CD4-positive, alpha-beta T cell treated with Interleukin-10 for 1 hour (primary cell): ENCODE measurements around the gene CYP24A1.

Experiments
- DNase-seq: peaks from one replicate; pipeline ENCODE4 v3.0.0-alpha.2; 2020

CYP24A1 gene

DNA sequence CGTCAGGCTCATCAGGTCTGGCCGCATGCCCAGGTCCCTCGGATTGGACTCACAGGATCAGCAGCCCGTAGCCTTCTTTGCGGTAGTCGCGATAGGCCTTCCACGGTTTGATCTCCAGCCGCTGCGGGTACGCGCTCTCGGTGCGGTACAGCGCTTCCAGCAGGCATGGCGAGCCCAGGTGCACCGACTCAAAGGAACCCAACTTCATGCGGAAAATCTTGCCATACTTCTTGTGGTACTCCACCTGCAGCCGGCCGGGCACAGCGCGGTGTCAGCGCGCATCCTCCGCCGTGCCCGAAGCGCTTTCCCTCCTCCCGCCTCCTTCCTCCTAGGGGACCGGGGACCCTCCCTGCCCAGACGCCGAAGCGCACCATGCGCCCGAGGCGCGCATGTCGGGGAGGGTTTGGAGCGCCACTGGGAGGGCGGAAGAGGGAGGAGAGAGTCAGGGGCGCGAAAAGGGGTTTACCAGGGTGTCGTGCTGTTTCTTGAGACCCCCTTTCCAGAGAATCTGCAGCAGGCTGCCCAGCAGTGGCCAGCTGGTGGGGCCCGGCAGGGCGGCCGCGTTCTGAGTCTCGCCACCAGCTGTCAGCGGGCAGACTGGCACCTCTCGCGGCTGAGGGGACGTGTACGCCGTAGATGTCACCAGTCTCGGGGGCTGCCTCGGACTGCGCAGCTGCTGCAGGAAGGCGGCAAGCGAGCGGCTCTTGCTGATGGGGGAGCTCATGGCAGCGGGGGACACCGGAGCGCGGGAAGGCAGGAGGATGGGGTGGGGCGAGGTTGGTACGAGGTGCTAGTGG lies 732 bp downstream of the CYP24A1 start:
- DNase-seq: no peak

DNA sequence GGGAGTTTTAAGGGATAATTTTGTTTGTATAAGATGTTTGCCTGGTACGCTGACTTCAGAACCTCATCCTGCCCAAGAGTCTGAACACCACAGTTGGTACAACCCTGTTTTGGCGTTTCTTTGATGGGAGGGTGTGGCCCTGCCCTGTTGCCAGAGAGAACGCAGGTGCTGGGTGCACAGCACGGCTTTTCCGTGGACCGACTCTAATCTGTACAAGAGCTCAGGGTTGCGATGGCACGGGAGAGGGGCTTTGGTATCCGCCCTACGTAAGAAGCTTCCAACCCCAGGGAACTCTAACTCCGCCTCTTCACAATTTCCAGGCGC lies 1.3 kb downstream of the CYP24A1 start:
- no peak for DNase-seq

DNA sequence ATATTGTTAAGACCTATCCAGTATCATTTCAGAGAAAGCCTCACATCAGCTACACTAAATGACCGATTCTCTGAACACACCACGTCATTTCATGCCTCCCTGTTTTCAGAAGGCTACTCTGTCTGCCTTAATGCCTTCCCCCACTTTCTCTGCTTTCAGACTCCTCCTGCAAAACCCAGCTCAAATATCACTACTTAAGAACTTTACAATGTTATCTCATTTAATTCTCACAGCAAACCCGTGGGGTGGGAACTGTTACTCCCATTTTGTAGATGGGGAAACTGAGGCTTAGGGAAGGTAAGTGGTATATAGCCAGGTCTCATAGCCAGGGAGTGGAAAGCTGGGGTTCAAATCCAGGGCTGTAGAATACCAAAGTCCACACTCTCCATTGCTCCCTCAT lies 2.8 kb downstream of the CYP24A1 start:
- no peak for DNase-seq

DNA sequence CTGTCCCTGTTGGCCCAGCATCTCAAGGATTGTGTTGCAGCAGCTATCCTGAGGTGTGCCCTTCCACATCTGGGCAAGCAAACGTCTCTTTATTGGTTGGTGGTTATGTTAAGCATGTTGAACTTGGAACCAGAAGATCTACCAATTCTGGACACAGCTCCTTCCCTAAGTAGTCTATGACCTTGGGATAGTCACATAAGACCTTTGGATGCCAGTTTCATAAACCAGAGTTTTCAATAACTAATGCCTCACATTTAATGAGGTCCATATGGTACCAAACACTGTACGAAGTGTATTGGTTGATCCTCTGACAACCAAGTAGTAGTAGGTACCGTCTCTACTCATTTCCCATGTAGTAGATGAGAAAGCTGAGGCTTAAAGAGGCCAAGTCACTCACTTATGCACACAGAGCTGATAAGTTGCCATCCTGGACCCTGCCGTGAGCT lies 3.7 kb downstream of the CYP24A1 start:
- no peak for DNase-seq

DNA sequence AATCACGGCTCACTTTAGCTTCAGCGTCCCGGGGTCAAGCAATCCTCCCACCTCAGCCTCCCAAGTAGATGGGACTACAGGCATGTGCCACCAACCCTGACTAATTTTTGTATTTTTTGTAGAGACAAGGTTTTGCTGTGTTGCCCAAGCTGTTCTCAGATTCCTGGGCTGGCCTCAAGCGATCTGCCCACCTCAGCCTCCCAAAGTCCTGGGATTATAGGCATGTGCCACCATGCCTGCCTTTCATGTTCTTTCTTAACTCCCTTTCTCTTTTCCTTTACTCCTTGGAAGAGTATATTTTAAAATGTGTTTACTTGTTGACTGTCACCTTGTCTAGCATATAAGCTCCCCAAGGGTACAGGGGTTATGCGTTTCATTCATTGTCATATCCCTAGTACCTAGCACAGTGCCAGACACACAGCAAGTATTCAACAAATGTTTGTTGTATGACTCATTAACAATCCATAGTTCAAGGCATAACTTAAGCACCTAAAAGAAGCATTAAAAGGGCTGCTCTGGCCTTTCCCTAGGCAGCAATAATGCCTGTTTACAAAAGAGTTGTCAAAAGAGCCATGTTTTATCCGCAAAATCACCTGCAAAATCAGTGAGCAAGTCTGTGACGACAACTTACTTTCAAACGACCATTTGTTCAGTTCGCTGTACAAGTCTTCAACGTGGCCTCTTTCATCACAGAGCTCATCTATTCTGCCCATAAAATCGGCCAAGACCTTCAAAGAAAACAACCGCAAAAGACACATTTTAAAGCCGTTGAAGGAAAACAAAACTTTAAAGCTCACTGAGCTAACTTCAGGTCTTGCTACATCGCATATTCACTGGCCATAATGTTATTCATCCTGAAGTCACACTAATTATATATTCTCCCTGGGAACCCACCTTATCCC lies 4.6 kb downstream of the CYP24A1 start:
- no peak for DNase-seq

DNA sequence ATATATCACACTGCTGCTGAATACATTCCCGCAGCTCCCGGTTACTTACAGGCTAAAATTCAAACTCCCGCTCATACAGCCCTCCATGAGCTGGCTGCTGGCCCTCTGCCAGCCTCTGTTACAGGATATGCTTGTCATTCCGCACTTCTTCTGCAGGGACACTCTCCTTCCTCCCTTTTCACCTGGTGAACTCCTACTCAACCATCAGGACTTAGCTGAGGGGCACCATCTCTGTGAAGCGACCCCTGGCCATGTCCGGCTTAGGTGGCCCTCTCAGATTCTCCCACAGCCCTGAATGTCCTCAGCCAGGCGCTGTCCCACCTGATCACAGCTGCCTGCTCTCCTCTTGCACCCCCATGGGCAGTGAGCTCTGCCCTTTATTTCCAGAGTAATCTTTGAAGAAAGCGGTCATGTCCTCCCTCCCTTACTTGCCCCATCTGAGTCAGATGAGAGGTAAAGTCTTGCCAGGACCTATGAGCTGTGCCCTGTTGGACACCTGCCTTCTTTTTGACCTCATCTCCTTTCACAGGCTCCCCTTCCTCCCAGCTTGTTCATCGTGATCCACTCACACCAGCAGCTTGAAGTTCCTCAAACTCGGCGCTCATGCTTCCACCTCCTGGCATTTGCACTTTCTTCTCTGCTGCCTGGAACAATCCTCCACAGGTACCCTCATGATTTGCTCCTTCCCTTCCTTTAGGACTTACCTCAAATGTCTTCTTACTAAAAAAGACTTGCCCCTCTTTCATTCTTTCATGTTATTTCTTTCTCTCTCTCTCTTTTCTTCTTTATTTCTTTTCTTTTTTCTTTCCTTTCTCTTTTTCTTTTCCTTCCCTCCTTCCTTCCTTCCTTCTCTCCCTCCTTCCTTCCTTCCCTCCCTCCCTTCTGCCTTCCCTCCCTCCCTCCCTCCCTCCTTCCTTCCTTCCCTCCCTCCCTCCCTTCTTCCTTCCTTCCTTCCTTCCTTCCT lies 5.6 kb downstream of the CYP24A1 start:
- DNase-seq: no peak

DNA sequence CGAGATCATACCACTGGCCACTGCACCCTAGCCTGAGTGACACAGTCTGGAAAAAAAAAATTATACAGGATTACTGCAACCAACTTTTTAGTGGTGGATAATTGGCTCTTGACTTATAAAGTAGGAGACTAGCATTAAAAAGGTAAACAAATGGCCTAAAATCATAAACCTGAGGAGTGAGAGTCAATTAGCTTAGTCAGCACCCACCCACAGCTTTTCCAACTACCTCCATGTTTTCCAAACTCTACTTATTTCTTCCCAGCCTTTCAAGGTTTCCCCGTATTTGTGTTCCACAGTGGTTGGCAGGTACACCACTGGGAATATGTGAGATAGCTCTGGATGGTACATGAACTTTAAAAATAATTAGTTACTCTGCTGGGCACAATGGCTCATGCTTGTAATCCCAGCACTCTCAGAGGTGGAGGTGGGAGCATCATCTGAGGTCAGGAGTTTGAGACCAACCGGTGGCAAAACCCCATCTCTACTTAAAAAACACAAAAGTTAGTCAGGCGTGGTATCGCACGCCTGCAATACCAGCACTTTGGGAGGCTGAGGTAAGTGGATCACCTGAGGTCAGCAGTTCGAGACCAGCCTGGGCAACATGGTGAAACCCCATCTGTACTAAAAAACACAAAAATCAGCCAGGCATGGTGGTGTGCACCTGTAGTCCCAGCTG lies 6.7 kb downstream of the CYP24A1 start:
- no peak for DNase-seq

DNA sequence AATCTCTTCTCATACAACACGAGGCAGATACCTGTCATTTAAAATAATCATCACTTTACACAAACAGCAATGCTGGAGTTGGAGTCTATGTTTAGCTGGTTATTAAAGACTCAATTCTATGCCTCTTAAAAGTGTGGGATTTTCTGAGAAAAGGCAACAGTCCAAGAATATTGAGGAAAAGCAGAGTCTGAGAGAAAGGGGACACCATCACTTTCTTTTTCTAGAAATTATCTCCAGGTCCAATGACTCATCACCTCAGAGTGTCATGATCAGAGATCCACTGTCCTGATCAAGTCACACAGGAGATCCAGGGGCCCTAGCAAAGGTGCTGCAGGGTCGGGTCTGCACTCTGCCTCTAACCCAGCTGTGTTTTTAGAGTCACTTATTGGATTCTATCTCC lies 8.0 kb downstream of the CYP24A1 start:
- DNase-seq: no peak

DNA sequence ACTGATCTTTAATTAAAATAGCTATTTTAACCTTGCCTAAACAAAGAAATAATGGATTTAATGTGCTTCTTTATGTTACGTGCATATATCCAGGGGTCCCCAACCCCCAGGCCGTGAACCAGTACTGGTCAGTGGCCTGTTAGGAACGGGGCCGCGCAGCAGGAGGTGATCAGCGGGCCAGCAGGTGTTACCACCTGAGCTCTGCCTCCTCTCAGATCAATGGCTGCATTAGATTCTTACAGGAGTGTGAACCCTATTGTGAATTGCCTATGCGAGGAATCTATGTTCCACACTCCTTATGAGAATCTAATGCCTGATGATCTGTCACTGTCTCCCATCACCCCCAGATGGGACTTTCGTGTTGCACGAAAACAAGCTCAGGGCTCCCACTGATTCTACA lies 8.8 kb downstream of the CYP24A1 start:
- no peak for DNase-seq

DNA sequence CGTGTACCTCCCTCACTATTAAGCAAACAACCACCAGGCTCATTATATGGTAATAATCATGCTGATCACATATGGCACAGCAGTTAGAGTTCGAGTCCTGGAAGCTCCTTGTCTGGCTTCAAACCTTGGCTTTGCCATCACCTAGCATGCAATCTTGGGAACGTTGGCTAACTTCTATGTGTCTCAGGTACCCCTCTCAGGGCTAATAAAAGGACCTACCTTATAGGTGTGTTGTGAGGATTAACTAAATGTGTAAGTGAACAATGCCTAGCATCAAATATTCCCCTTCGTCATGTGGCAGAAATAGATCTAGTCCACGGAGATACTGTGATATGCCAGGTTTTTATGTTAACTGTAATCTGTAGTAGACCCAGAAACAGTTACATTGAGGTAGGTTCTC lies 10.4 kb downstream of the CYP24A1 start:
- DNase-seq: no peak

DNA sequence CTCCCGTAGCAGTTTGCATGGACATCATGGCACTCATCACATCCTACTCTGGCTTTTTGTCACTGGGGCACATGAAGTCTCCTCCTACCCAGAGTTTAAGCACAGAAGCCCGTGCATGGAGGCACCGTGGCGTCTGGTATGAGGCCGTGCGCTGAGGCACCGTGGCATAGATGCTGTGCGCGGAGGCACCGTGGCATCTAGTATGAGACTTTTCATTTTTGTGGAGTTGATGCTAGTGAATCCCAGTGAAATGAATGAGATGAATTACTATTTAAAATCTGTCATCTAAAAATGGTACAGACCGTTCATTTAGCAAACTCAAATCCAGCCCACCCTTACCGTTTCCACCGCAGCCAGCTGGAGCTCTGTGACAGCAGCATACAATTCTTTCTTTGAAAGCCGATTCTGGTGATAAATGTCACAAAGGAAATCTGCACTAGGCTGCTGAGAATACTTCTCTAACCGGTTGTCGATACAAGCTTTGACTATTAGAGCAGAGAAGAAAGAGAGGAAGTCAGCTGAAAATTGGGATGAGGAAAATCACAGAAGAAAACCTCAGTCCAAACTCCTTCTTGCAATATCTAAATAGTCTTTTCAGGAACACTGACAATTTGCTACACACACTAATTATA lies 11.3 kb downstream of the CYP24A1 start:
- DNase-seq: no peak

DNA sequence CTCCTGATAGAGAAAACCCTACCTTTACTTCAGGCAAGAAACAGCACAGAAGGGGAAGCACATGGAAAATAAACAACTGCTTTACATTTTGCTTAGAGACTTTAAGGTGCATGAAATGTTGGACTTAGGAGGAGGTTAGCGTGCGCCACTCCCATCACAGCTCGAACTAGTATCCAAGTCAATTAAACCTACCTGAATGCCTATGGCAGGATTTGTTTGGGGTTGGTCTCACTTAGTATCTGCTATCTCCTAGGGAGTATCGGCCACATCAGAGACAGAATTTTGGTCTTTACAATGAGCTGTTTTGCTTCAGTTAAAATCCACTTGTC lies 12.0 kb downstream of the CYP24A1 start:
- DNase-seq: no peak

DNA sequence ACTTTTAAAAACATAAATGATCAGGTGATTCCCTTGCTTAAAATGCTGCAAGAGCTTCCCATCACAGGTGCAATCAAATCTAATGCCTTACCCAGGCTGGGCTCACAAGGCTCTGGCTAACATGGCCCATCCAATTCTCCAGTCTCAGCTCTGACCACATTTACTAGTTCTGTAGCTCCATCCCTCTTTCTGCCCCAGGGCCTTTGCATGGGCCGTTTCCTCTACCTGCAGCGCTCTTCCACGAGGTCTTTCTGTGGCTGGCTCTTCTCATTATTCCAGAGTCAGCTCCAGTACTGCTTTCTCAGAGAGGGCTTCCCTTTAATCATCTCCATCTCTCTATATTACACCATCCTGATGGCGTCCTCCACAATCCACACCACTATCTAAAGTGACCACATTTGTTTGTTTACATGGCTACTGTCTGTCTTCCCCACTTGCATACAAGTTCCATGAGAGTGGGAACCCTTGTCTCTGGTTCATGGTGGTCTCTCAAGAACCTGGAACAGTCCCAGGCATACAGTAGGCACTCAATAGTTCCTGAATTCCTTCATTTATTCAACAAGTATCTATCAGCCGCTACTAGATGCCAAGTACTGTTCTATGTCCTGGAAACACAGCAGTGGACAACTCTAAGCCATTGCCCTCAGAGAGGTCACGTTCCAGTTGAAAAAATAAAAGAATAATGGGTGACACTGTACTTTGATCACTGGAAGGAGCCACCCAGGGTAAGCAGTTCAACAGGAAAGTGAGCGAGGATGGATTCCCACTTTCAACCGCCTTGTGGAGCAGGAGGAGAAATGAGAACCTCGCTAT lies 12.6 kb downstream of the CYP24A1 start:
- no peak for DNase-seq

DNA sequence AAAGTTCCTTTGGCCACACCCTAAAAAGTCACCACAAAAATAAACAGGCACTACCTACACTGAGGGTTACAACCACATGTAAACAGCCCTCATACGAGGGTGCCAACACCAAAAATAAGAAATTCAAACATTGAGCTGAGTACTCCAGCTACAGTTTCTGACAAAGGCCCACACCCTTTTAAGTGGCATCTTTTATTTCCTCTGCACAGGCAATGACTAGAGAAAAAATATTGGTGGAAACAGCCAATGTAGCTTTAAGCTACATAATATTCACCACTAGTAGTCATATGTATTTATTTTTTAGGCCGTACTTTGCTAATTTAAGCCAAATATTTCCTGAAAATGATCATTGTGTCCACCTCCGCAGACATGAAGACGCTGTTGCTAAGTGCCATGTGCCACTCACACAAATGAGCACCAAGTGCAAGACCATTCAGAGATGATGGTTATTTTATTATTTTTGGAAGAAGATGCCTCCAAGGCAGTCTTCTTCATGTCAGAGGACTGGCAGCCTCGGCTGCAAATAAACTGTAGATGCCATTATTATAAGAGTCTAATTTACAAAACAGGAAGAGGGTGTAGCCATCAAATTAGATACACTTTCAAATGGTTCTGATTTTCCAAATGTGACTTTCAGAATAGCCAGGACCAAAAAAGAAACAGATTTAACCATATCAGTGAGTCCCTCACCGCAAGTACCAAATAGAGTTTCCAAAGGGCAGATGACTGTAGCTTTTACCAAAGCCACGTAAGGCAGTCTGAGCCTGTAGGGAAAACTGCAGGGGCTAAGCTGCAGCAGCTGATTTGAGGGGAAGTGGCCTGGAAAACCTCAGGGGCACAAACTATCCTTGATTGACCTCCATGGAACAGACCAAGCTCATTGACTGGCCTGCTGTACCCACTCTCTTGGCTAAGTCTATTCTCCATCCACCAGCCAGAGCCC lies 13.4 kb downstream of the CYP24A1 start:
- DNase-seq: no peak

DNA sequence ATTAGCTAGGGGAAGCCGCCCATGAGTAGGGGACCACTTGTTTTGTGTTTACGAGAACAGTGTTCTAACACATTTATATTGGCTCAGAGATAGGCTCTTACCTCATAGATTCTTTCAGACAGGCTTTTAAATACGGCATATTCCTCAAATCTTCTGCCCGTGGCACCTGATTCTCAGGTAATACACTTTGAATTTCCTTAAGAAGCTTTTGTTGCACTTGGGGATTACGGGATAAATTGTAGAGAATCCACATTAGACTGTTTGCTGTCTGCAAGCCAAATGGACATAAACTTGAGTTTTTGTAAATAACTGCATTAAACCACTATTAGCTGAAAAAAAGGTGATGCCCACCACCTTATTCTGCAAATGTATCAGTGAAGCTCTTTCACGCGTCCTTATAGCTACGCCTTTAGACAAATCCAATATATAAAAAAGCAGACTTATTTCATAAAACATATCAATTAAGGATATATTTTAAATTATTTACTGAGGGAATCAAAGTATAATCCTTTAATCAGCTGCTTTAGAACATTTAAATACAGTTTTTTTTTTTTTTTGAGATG lies 14.8 kb downstream of the CYP24A1 start:
- DNase-seq: no peak

DNA sequence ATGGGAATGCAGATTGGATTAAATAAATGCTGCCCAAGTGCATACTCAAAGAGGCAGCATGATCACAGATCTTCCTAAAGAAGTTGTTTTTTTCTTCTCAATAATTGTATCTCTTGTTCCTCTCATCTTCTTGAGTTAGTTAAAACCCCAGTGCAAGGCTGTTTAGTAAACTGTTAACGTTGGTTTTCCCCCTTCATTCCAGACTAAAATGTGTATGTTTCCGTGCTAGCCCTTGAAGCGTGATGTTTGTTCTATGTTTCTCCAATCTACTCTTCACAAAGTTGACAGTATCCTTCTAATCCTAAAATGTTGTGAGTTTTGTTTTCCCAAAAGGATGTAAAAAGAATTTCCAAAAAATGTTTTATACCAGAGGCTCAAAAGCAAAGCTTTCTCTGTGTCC lies 15.6 kb downstream of the CYP24A1 start:
- DNase-seq: no peak

DNA sequence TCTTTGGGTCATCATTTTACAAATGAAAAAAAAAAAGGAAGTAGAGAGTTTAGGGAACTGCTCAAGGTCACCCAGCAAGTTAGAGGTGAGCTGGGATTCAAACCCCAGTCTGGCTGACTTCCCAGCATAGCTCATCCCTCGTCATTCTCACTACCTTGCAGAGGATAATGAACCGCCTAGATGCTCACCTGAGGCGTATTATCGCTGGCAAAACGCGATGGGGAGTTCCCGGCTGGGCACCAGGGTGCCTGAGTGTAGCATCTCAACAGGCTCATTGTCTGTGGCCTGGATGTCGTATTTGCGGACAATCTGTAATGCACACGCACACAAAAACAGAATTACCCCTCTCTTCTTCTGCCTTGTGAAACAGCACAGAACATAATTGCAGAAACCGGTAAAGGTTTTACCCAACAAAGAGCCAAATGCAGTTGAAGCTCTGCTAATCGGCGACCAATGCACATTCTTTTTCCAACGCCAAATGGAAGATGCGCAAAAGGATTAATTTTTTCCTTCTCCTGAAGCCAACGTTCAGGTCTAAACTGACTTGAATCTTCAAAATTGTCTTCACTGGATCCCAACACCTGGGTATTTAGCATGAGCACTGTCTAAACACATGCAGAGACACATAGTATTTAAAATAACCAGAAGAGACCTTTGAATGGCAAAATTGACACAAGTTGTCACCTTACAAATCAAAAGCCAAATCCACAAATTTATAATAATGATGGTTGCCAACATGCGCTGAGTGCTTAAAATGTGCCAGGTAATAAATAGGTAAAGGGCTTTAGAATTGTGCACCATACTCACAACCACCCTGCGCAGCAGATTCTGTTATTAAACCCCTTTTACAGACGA lies 16.6 kb downstream of the CYP24A1 start:
- no peak for DNase-seq

DNA sequence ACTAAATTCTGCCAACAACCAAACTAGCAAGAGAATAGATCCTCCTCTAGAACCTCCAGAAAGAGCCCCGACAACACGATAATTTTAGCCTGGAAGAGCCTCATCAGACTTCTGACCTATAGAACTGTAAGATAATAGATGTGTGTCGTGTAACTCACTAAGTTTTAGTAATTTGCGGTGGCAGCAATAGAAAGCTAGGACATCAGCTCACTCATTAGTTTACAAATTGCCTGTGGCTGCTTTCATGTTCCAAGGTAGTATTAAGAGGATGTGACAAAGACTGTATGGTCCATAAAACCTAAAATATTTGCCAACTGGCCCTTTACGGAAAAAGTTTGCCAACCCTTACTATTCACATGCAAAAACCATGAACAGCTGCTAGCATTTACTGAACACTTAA lies 17.3 kb downstream of the CYP24A1 start:
- DNase-seq: no peak
